ENCODE results near the gene DNLZ.

Gene DNLZ

DNA sequence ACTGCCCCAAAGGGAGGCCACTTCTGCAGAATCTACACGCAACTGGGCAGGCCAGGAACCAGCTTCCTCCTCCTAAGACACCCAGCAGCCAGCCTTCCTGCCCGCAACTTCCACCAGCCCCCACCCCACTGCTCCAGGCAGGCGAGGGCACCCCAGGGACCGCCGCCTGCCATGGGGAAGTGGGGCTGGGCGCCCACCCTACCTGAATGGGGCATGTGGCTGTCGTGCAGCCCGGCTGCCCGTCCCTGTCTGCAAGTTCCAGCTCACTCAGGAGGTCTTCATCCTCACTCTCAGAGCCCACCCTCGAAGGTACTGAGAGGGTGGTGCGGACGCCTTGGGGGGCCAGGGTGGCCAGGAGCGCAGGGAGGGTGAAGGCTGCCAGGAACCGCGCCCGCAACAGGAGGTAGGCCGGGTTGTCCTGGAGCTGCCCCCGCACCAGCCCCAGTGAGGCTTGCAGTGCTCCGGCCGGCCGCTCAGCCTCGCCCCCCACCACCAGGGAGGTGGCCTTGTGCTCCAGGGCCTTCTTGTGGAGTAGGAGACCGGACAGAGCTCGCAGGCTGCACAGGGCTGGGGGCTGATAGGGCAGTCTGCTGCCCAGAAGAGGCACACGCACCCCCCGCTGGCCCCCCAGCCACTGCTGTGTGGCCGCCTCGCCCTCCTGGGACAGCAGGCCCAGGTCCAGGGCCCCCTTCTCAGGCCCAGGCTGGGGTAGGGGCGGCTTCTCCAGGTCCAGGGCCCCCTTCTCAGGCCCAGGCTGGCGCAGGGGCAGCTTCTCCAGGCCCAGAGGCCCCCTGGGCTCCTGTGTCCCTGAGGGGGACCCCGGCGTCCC is 14.0 kb upstream of the DNLZ start:
- Histone ChIP-seq H3K4me3 (ENCODE audit: insufficient read depth, low read depth, low read length, poor library complexity, severe bottlenecking) (no peak overlapping the region), H3K9me3 (ENCODE audit: control insufficient read depth, low read length) (no peaks in the 10 kb centered on the region), H3K36me3 (ENCODE audit: control insufficient read depth, insufficient read depth, low read length) (peaks cover 29% of the 10 kb centered on the region), H3K27me3 (replicated peaks; ENCODE audit: control insufficient read depth, insufficient read depth, low read length, poor library complexity, severe bottlenecking) (no peaks in the 10 kb centered on the region), H3K4me1 (ENCODE audit: control insufficient read depth, insufficient read depth, low read length, poor library complexity, severe bottlenecking) (no peaks in the 10 kb centered on the region), H3K27ac (ENCODE audit: insufficient read depth, low read length, poor library complexity, severe bottlenecking) (no peak overlapping the region)
- DNase-seq: no peak

DNA sequence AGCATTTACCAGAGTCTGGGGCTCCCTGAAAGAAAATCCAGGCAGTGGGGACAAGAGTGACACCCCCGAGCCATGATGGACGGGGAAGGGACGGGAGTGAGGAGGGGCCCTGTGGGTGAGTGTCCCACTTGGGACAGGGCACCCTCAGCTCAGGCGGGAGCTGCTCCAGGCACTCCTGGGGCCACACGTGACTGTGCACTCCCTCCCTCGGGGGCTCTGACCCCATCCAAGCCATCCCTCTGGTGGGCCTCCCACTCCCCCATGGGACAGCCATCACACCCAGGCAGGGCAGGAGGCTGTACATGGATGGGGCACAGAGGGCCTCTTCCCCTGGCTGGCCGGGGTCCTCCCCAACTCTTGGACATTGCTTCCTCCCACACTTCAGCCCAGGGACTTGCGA is 12.9 kb upstream of the DNLZ start:
- no peaks in the 10 kb centered on the region for H3K4me1 ChIP-seq (ENCODE audit: control insufficient read depth, insufficient read depth, low read length, poor library complexity, severe bottlenecking)
- no peak overlapping the region for H3K27ac ChIP-seq (ENCODE audit: insufficient read depth, low read length, poor library complexity, severe bottlenecking)
- DNase-seq: no peak
- H3K9me3 ChIP-seq (ENCODE audit: control insufficient read depth, low read length): no peaks in the 10 kb centered on the region
- no peaks in the 10 kb centered on the region for H3K27me3 ChIP-seq (replicated peaks; ENCODE audit: control insufficient read depth, insufficient read depth, low read length, poor library complexity, severe bottlenecking)
- no peak overlapping the region for H3K4me3 ChIP-seq (ENCODE audit: insufficient read depth, low read depth, low read length, poor library complexity, severe bottlenecking)
- H3K36me3 ChIP-seq (ENCODE audit: control insufficient read depth, insufficient read depth, low read length): peaks cover 20% of the 10 kb centered on the region

DNA sequence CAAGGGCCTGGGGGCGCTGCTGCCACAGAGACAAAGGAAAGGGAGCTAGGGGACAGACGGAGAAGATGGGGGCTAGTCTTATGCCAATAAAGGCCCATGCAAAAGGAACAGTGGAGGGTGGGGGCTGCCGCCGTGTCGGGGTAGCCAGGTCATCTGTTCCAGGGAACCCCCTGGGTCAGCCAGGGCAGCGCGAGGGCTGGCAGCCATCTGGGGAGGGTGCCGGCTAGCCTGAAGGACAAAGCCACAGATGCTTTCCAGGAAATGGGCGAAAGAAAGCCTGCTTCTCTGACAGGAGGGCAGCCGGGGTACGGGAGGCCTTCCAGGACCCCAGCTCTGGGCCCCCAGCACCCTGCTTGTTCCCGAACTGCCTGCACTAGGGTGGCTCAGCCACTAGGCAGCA is 11.6 kb upstream of the DNLZ start:
- no peaks in the 10 kb centered on the region for H3K9me3 ChIP-seq (ENCODE audit: control insufficient read depth, low read length)
- no peak overlapping the region for H3K4me3 ChIP-seq (ENCODE audit: insufficient read depth, low read depth, low read length, poor library complexity, severe bottlenecking)
- no peaks in the 10 kb centered on the region for H3K4me1 ChIP-seq (ENCODE audit: control insufficient read depth, insufficient read depth, low read length, poor library complexity, severe bottlenecking)
- H3K27ac ChIP-seq (ENCODE audit: insufficient read depth, low read length, poor library complexity, severe bottlenecking): no peak overlapping the region
- peaks cover 8% of the 10 kb centered on the region for H3K36me3 ChIP-seq (ENCODE audit: control insufficient read depth, insufficient read depth, low read length)
- DNase-seq: no peak
- H3K27me3 ChIP-seq (replicated peaks; ENCODE audit: control insufficient read depth, insufficient read depth, low read length, poor library complexity, severe bottlenecking): no peaks in the 10 kb centered on the region

DNA sequence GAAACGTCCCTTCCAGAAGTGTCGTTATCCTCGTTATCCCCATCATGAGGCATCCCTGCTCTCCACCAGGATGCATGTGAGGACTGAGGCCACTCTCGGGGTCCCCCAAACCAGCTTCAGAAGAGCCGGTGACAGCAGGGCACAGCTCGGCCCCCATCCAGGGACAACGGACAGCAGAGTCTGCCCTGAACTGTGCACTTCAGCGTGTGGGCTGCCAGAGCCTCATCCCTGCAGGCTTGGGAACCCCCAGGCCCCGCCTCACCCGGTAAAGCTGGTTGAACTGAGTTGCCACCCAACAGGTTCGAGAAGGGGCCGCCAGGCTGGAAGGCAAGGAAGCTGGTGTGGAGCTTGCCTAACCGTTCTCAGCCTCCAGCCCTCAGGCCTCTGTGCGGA is 10.6 kb upstream of the DNLZ start:
- Histone ChIP-seq H3K27me3 (replicated peaks; ENCODE audit: control insufficient read depth, insufficient read depth, low read length, poor library complexity, severe bottlenecking) (no peaks in the 10 kb centered on the region), H3K4me3 (ENCODE audit: insufficient read depth, low read depth, low read length, poor library complexity, severe bottlenecking) (no peak overlapping the region), H3K9me3 (ENCODE audit: control insufficient read depth, low read length) (no peaks in the 10 kb centered on the region), H3K36me3 (ENCODE audit: control insufficient read depth, insufficient read depth, low read length) (peaks cover under 1% of the 10 kb centered on the region), H3K4me1 (ENCODE audit: control insufficient read depth, insufficient read depth, low read length, poor library complexity, severe bottlenecking) (no peaks in the 10 kb centered on the region), H3K27ac (ENCODE audit: insufficient read depth, low read length, poor library complexity, severe bottlenecking) (no peak overlapping the region)
- no peak for DNase-seq

DNA sequence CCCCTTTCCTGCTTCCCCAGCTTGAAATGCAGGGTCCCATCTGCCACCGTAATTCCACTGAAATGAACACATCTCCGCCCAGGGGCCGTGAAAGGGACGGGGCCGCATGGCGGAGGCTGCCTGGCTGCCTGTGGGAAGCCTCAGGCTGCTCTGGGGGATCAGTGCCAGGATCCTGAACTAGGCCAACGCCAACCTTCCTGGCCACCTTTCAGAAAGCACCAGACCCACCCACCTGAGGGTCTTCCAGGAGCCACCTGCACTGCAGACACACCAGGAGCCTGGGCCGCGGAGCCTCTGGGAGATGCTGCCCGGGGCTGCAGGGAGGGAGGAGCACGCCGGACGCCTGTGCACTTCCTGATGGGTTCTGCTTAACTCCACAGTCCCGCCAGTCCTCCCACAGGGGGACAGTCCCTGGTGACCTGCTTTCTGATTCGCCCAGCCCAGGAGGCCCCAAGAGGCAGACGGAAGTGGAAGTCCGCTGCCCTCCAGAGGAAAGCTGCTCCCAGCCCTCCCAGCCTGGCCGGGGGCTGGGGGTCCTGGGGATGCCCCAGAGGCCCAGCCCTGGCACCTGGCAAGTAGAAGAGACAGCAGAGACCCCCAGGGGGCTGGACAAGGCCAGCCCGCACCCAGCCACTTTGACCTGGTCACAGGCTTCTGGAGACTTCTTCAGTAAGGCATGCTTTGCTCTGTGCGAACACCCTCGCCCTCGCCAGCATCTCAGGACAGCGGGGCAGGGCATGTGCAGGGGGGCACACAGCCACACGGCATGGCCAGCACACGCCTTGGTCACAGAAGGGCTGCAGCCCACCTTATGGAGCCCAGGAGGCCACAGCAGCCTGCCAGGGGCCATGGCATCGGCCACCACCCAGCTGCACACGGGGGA is 10.0 kb upstream of the DNLZ start, which contains the start of gene CARD9:
CARD9 (minus strand) TSS at position 370 of the 883 bp plus-strand sequence. CDS start 1,591 bp downstream, outside the sequence.
- H3K9me3 ChIP-seq (ENCODE audit: control insufficient read depth, low read length): no peaks in the 10 kb centered on the region
- no peak for DNase-seq
- no peaks in the 10 kb centered on the region for H3K36me3 ChIP-seq (ENCODE audit: control insufficient read depth, insufficient read depth, low read length)
- H3K27ac ChIP-seq (ENCODE audit: insufficient read depth, low read length, poor library complexity, severe bottlenecking): no peak within 1 kb of the TSS
- H3K4me1 ChIP-seq (ENCODE audit: control insufficient read depth, insufficient read depth, low read length, poor library complexity, severe bottlenecking): no peaks in the 10 kb centered on the region
- no peak within 1 kb of the TSS for H3K4me3 ChIP-seq (ENCODE audit: insufficient read depth, low read depth, low read length, poor library complexity, severe bottlenecking)
- no peaks in the 10 kb centered on the region for H3K27me3 ChIP-seq (replicated peaks; ENCODE audit: control insufficient read depth, insufficient read depth, low read length, poor library complexity, severe bottlenecking)

DNA sequence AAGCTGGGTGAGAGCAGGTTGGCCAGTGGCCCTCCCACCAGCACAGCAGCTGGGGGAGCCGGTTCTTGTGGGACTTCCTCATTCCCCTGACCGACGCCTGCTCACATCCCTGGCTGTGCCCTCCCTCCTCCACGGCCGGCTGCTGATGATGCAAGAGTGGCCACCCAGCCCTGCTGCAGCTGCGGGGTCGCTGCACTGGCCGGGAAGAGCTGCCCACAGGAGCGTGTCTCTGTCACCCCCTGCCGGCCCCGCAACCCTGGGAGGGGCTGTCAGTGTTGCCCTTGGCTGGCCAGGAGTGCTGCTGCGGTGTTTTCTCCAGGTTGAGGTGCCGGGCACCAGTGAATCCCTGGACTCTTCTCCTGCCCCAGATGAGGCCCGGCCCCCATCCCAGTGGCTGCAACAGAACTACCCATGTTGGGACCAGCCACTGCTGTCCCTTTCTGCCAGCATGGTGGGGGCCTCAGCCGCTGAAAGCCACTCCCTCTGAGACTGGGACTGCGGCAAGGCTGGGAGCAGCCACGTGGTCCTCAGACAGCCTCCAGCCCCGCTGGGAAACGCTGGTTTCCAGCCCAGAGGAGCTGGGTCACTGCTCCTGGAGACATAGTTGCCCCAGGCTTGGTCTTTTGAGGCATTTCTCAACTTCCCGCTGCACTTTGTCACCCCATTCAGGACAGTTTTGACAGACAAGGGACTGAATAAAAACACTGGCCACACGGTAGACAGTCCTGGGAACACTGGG is 9.2 kb upstream of the DNLZ start:
- no peak overlapping the region for H3K27ac ChIP-seq (ENCODE audit: insufficient read depth, low read length, poor library complexity, severe bottlenecking)
- H3K4me1 ChIP-seq (ENCODE audit: control insufficient read depth, insufficient read depth, low read length, poor library complexity, severe bottlenecking): no peaks in the 10 kb centered on the region
- DNase-seq: no peak
- no peak overlapping the region for H3K4me3 ChIP-seq (ENCODE audit: insufficient read depth, low read depth, low read length, poor library complexity, severe bottlenecking)
- no peaks in the 10 kb centered on the region for H3K27me3 ChIP-seq (replicated peaks; ENCODE audit: control insufficient read depth, insufficient read depth, low read length, poor library complexity, severe bottlenecking)
- H3K9me3 ChIP-seq (ENCODE audit: control insufficient read depth, low read length): no peaks in the 10 kb centered on the region
- no peaks in the 10 kb centered on the region for H3K36me3 ChIP-seq (ENCODE audit: control insufficient read depth, insufficient read depth, low read length)

DNA sequence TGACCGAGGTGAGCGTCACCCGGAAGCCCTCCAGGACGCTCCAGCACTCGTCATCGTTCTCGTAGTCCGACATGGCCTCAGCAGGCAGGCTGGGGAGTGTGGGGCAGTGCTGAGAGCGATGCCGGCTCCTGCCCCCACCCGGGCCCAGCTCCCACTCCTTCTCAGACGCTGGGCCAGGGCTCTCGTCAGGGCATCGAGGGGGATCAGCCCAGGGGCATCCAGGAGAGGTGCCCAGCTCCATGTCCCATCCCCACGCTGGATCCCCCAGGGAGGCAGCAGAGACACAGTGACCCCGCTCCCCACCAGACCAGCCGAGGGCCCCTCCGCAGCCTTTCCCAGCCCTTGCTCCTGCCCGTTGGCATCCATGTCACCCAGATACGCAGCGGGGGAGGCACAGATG is 8.5 kb upstream of the DNLZ start:
- Histone ChIP-seq H3K4me3 (ENCODE audit: insufficient read depth, low read depth, low read length, poor library complexity, severe bottlenecking) (no peak overlapping the region), H3K36me3 (ENCODE audit: control insufficient read depth, insufficient read depth, low read length) (no peaks in the 10 kb centered on the region), H3K9me3 (ENCODE audit: control insufficient read depth, low read length) (no peaks in the 10 kb centered on the region), H3K4me1 (ENCODE audit: control insufficient read depth, insufficient read depth, low read length, poor library complexity, severe bottlenecking) (no peaks in the 10 kb centered on the region), H3K27me3 (replicated peaks; ENCODE audit: control insufficient read depth, insufficient read depth, low read length, poor library complexity, severe bottlenecking) (no peaks in the 10 kb centered on the region), H3K27ac (ENCODE audit: insufficient read depth, low read length, poor library complexity, severe bottlenecking) (no peak overlapping the region)
- no peak for DNase-seq

DNA sequence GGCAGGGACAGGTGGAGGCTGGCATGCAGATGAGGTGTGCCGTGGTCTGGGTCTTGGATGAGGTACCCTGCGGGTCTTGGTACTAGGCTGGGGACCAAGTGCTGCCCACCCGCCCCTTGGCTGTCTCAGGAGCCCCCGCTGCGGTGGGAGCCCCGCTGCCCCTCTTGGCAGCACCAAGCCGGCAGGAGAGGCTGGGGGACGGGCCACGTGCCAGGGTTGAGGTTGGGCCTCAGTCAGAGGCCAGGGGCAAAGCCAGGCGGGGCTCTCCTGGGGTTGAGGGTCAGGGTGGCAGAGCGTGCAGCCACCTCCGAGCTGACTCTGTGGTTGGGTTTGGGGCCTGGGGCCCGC is 8.0 kb upstream of the DNLZ start:
- no peak overlapping the region for H3K4me3 ChIP-seq (ENCODE audit: insufficient read depth, low read depth, low read length, poor library complexity, severe bottlenecking)
- DNase-seq: no peak
- no peaks in the 10 kb centered on the region for H3K9me3 ChIP-seq (ENCODE audit: control insufficient read depth, low read length)
- H3K4me1 ChIP-seq (ENCODE audit: control insufficient read depth, insufficient read depth, low read length, poor library complexity, severe bottlenecking): no peaks in the 10 kb centered on the region
- H3K36me3 ChIP-seq (ENCODE audit: control insufficient read depth, insufficient read depth, low read length): no peaks in the 10 kb centered on the region
- no peaks in the 10 kb centered on the region for H3K27me3 ChIP-seq (replicated peaks; ENCODE audit: control insufficient read depth, insufficient read depth, low read length, poor library complexity, severe bottlenecking)
- H3K27ac ChIP-seq (ENCODE audit: insufficient read depth, low read length, poor library complexity, severe bottlenecking): no peak overlapping the region

DNA sequence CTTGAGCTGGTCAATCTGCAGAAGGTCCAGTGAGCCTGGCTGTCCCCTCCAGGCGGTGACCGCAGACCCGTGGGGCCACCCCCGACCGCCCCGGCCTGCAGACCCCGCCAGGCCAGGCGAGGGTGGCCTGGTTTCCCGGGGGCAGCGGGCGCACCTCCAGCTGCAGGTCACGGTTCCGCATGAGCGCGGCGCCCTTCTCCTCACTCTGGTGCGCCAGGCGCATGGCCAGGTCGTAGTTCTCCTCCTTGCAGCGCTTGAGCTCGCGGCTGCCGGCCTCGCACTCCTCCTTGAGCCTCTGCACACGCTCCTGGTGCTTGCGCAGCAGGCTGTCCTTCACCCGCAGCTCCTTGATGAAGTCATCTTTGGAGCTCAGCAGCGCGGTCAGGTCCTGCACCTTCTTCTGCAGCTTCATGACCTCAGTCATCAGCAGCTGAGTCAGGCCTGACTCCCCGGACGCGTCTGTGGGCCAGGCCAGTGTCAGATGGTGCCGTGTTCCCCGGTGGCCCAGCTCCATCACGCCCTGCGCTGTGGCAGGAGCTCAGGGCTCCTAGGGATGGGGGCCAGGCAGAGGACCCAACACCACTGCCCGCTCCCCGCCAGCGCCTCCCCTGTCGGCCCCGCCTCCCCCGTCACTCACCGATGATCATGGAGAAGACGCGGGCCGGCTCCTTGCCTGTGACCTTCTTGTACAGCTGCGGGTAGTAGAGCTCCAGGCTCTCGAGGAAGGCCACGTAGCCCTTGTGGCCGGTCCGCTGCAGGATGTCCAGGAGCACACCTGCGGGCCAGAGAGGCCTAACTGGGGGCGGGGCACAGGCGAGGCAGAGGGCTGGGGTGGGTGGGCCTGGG is 7.4 kb upstream of the DNLZ start:
- no peaks in the 10 kb centered on the region for H3K9me3 ChIP-seq (ENCODE audit: control insufficient read depth, low read length)
- no peaks in the 10 kb centered on the region for H3K36me3 ChIP-seq (ENCODE audit: control insufficient read depth, insufficient read depth, low read length)
- no peak overlapping the region for H3K27ac ChIP-seq (ENCODE audit: insufficient read depth, low read length, poor library complexity, severe bottlenecking)
- DNase-seq: no peak
- H3K27me3 ChIP-seq (replicated peaks; ENCODE audit: control insufficient read depth, insufficient read depth, low read length, poor library complexity, severe bottlenecking): no peaks in the 10 kb centered on the region
- no peaks in the 10 kb centered on the region for H3K4me1 ChIP-seq (ENCODE audit: control insufficient read depth, insufficient read depth, low read length, poor library complexity, severe bottlenecking)
- no peak overlapping the region for H3K4me3 ChIP-seq (ENCODE audit: insufficient read depth, low read depth, low read length, poor library complexity, severe bottlenecking)
